SU-DHL-6 (cell line): ENCODE results near the gene BIRC2.

ENCODE experiments used
- CTCF ChIP-seq: fragments of 200-600 bp; sonication (generic); IDR thresholded peaks from one replicate; pipeline ENCODE4 v1.5.1; 2017; ENCODE audit warnings: antibody characterized with exemption, mild to moderate bottlenecking, low read length, moderate library complexity; ENCODE audit not compliant: insufficient read depth, poor library complexity, severe bottlenecking
- EZH2phosphoT487 ChIP-seq: fragments of 200-600 bp; sonication (generic), shearing (Covaris generic); conservative IDR thresholded peaks from 2 replicates; pipeline ENCODE4 v1.6.1; 2018; ENCODE audit warnings: mild to moderate bottlenecking, antibody characterized with exemption, low read length, moderate library complexity, mixed read lengths

GRCh38 chr11:102346748-102347461 is at the start of gene BIRC2:
- TF ChIP-seq EZH2phosphoT487 (no peak), CTCF (peak; percentile 63)
